Epithelial cell of proximal tubule (primary cell): Measurements from ENCODE around the gene CAPN15. TPM values are rescaled to one million over a fixed set of nuclear protein-coding genes. Genes with fewer than 3 reads are reported as not detected.

Experiments
- DNase-seq: peaks from one replicate; pipeline ENCODE4 v3.0.0-alpha.2; 2011; ENCODE audit warnings: low read depth
- H3K4me3 ChIP-seq: 2 replicates; pipeline ENCODE4 v1.5.1; 2011; ENCODE audit warnings: low read depth, mild to moderate bottlenecking, low read length
- total RNA-seq: library from RNA; depleted of rRNA; stranded (reverse); fragments of >200 nt; gene quantifications from 2 replicates; pipeline ENCODE4 v1.2.3, GENCODE V29; 2015
- TF ChIP-seq, protein P1 (sequence below): conservative IDR thresholded peaks from 2 replicates; pipeline ENCODE4 v1.5.1; 2012; ENCODE audit warnings: low read depth, mild to moderate bottlenecking, low read length

CAPN15 gene
- total RNA-seq, 1 donor from 2014 or later, result 54.4 TPM

DNA sequence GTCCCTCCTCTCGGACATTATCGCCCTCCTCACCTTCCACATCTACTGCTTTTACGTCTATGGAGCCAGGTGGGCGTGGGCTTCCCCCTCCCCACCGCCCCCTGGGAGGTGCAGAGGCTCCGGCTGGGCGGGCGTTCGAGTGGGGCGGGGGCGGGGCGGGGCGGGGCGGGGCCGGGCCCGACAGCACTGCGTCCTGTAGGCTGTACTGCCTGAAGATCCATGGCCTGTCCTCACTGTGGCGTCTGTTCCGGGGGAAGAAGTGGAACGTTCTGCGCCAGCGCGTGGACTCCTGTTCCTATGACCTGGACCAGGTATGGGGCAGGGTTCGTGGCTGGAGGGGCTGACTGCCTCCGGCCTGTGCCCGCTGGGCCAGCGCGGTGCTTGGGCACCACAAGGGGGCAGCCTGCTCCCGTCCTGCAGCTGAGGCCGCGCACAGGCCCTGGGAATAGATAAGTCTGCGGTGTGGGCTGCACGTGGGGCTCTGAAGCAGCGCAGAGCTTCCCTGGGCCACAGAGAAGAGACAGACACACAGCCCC, 51.4 kb downstream of the CAPN15 start:
- DNase-seq, result no peak
- TF ChIP-seq, protein P1, sequence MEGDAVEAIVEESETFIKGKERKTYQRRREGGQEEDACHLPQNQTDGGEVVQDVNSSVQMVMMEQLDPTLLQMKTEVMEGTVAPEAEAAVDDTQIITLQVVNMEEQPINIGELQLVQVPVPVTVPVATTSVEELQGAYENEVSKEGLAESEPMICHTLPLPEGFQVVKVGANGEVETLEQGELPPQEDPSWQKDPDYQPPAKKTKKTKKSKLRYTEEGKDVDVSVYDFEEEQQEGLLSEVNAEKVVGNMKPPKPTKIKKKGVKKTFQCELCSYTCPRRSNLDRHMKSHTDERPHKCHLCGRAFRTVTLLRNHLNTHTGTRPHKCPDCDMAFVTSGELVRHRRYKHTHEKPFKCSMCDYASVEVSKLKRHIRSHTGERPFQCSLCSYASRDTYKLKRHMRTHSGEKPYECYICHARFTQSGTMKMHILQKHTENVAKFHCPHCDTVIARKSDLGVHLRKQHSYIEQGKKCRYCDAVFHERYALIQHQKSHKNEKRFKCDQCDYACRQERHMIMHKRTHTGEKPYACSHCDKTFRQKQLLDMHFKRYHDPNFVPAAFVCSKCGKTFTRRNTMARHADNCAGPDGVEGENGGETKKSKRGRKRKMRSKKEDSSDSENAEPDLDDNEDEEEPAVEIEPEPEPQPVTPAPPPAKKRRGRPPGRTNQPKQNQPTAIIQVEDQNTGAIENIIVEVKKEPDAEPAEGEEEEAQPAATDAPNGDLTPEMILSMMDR, result peak; percentile 78
- H3K4me3 ChIP-seq, result no peak overlapping the region

DNA sequence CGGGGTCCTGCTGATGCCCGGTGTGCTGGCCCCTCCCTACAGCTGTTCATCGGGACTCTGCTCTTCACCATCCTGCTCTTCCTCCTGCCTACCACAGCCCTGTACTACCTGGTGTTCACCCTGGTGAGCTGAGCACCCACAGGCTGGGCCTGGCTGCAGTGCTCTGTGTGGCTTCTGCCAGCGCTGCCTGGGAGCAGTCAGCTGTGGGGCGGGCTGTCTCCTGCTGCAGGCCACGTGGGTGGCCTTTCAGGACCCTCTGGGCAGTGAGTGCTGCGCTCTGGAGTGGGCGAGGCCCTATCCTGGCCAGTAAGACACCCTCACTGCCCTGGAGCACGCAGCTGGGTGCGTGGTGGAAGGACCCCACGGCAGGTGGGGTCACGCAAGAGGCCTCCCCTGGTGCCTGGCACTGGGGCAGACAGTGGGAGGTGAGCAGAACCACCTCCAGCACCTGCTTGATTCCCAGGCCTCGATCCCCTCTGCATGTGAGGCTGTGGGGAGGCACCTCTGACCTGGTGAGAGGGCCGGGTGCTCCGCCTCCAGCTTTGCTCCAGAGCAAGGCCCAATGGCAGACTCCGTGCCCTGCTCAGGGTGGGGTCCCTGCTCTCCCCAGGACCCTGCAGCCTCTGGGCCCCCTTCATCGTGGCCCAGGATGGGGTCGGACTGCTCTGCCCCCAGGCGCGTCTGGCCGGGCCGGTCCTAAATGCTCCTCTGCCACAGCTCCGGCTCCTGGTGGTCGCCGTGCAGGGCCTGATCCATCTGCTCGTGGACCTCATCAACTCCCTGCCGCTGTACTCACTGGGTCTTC, 52.8 kb downstream of the CAPN15 start:
- no peak overlapping the region for H3K4me3 ChIP-seq
- TF ChIP-seq, protein P1, result no peak
- no peak for DNase-seq

DNA sequence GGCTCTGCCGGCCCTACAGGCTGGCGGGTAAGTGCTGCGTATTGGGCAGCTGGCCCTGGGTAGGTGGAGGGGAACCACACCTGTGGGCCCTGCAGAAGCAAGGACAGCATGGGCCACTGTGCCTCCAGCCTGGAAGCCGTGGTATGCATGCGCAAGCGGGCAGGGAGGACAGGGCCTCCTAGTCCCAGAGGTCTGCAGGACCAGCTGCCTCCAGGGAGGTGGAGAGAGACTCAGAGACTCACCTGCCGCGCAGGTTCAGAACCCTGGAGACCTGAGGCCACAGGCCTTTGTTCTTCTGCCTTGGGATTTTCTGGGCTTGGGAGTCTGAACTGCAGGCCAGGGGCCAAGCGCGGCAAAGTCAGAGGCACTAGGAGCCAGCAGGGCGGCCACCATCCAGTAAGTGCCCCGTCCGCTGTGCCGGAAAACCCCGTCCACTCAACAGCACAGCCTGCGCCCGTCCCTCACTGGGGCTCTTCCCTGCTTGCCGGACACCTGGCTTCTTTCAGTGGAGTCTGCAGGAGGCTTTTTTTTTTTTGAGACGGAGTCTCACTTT, 53.5 kb downstream of the CAPN15 start:
- H3K4me3 ChIP-seq, result no peak overlapping the region
- TF ChIP-seq, protein P1, result no peak
- no peak for DNase-seq

DNA sequence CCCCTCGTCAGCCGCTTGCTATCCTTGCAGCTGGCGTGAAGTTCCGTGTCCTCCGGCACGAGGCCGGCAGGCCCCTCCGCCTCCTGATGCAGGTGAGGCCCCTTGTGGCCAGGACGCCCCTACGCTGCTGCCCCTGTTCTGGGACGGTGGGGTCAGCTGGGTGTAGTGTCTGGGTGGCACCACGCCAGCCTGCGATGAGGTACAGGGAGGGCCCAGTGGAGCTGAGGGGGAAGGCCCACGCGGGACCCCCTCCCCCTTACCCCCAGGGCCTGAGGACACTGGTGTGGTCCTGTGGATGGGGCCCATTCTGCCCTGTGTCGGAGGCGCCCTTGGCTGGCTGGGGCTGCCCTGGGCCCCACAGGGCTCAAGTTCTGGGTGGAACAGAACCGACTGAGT, 54.7 kb downstream of the CAPN15 start:
- TF ChIP-seq, protein P1, result no peak
- H3K4me3 ChIP-seq, result no peak overlapping the region
- DNase-seq, result no peak

DNA sequence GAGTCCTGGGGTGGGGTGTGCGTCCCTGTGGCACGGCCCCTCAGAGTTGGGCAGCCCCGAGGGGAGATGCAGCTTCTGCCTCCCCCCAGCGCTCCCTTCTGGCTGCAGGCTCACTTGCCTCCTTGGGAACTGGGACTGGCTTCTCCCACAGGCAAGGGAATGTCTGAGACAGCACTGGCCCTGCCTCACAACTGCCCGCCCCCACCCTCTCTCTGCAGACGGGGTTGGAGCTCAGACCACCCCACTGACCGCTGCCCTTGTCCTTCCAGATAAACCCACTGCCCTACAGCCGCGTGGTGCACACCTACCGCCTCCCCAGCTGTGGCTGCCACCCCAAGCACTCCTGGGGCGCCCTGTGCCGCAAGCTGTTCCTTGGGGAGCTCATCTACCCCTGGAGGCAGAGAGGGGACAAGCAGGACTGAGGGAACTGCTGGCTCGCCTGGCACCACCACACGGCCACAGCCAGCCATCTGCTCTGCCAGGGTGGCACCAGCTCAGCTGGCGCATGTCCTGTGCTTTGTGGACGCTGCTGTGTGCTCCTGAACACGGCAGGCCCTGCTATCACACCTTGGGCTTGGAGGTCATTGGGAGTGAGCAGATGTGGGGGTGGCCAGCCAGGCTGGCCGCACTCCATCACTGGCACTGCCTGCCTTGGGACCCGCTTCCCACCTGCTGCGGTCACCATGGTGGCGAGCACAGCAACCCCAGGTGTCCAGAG, 55.3 kb downstream of the CAPN15 start:
- TF ChIP-seq, protein P1, result no peak
- no peak for DNase-seq
- no peak overlapping the region for H3K4me3 ChIP-seq

DNA sequence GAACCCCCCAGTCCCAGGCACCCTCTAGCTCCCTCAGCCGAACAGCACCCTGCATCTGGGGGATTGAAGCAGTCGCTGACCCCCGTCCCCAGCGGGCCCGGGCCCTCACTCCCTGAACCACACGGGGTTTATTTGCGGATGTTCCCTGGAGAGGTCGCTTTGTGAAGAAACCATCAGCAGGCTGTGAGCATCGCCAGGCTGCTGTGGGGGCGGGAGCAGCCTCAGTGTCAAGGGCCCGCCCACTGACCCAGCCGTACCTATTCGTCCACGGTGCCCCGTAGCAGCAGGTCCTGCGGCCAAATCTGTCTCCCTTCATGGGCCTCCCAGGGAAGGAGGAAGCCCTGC, 55.9 kb downstream of the CAPN15 start:
- no peak overlapping the region for H3K4me3 ChIP-seq
- TF ChIP-seq, protein P1, result no peak

More for the DNA sequence above, 55.9 kb downstream of the CAPN15 start:
- no peak for DNase-seq
